GM19395 (cell line): ENCODE measurements around the gene PRKACB.
"Not testable (repeated sequence)": the region's sequence is repeated elsewhere in the genome, so short reads cannot be mapped to it uniquely, and the experiment has no call there.

Experiments used
- ATAC-seq: cut with Tn5 transposase; IDR thresholded peaks from one replicate; pipeline ENCODE4 v1.9.1; 2021; ENCODE audit warnings: mild to moderate bottlenecking, moderate library complexity; ENCODE audit not compliant: unreplicated experiment

PRKACB gene

DNA sequence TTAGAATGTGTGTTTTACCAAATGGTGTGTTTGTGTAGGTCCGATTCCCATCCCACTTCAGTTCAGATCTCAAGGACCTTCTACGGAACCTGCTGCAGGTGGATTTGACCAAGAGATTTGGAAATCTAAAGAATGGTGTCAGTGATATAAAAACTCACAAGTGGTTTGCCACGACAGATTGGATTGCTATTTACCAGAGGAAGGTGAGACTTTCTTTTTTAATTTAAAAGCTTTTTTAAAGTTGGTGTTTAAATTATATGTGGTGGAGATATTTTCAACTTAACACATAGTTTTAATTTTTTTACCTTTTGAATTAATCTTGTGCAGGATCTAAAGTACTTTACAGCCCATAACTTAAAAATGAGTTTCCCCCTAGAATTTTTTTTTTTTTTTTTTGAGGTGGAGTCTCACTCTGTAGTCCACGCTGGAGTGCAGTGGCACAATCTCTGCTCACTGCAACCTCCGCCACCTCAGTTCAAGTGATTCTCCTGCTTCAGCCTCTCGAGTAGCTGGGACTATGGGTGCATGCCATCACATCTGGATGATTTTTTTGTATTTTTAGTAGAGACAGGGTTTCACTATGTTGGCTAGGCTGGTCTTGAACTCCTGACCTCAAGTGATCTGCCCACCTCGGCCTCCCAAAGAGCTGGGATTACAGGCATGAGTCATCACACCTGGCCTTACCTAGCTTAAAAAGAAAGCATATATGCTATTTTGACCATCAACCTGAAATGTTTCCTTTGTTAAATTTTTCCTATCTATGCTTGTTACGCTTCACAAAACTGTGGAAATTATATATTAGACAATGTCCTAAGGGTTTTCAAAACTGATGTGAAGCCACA lies 70.3 kb downstream of the PRKACB start:
- ATAC-seq, result no peak

GRCh38 chr1:84217239-84217638 lies 73.2 kb downstream of the PRKACB start:
- no peak for ATAC-seq

DNA sequence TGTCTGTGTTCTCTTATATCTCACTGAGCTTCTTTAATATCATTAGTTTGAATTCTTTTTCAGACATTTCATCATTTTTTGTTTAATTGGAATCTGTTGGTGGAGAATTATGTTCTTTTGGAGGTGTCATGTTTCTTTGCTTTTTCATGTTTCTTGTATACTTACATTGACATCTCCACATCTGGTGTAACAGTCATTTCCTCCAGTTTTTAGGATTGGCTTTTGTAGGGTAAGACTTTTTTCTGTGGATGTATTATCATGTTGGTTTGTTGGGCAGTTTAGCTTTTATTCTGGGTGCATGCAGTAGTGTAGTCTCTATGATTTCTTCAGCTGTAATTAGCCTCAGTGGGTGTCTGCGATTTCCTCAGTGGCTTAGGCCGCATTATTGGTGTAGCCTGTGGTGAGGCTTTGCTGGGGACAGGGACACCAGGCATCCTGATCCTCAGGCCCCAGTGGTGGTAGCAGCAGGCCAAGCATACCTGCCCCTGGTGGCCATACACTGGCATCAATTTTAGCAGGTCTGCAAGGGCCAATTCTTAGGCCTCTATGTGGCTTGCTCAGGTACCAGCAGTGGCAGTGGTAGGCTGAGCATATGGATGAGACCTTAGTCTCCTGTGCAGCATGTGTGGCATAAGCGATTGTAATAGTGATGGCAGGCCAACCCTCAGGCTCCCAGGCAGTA lies 79.8 kb downstream of the PRKACB start:
- ATAC-seq, result no peak

DNA sequence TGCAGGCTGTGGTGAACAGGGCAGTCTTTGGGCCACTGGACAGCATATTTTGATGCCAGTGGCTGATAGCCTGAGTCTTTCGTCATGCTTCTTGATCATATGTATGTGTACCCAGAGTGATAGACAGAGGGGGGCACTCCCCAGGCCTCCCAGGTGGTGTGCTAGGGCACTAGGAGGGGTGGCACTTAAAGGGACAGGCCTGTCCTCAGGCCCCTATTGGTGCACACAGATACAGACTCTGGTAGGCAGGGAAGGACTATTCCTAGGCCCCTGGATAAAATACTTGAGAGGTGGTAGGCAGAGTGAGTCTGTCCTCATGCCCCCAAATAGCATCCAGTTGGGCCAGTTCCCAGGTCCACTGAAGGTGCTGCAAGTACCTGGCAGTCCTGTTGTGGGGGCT lies 80.8 kb downstream of the PRKACB start:
- ATAC-seq, result no peak

DNA sequence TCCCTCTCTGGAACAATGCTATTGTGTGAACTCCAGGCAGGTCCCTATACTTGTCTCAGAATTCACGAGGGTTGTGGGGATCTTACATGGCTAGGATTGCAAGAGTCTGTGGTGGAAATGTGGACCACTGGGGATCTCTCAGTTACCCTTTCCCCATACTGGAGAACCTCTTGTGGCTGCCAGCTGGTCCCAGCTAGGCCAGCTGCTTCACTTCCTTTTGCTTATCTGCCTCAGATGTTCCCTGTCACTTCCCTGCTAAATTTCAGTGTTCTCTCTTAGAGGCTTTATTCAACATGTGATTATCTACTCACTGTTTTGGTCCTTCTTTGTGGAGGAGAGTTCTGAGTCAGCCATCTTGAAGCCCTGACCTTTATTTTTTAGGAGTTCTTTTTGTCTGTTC lies 81.6 kb downstream of the PRKACB start:
- ATAC-seq, result no peak

DNA sequence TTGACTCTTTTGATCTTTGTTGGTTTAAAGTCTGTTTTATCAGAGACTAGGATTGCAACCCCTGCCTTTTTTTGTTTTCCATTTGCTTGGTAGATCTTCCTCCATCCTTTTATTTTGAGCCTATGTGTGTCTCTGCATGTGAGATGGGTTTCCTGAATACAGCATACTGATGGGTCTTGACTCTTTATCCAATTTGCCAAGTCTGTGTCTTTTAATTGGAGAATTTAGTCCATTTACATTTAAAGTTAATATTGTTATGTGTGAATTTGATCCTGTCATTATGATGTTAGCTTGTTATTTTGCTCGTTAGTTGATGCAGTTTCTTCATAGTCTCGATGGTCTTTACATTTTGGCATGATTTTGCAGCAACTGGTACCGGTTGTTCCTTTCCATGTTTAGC lies 88.6 kb downstream of the PRKACB start:
- not testable (repeated sequence) for ATAC-seq

GRCh38 chr1:84236256-84236655 lies 92.2 kb downstream of the PRKACB start:
- no peak for ATAC-seq

GRCh38 chr1:84242641-84243040 lies 98.6 kb downstream of the PRKACB start:
- no peak for ATAC-seq

DNA sequence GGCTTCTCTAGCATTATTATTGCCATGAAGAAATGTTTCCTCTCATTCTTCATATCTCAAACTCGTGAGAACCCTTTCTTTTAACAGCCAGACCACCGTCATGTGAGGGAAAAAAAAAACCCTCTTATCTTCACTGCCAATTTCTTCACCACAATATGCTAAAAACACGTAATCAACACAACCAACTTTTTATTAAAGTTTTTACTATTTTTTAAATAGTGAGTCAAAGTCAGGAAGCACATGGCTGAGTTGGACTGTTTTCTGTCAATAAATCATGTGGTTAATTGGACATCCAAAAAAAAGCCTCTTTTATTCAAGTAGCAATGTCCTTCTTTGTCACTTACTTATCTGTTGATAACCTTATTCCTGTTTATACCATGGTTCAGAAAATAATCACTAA lies 101.5 kb downstream of the PRKACB start:
- no peak for ATAC-seq

- no peak for ATAC-seq
Observed at GRCh38 chr1:84246213-84246612, 102.1 kb downstream of the PRKACB start.

GRCh38 chr1:84247425-84248220 lies 103.6 kb downstream of the PRKACB start:
- no peak for ATAC-seq

DNA sequence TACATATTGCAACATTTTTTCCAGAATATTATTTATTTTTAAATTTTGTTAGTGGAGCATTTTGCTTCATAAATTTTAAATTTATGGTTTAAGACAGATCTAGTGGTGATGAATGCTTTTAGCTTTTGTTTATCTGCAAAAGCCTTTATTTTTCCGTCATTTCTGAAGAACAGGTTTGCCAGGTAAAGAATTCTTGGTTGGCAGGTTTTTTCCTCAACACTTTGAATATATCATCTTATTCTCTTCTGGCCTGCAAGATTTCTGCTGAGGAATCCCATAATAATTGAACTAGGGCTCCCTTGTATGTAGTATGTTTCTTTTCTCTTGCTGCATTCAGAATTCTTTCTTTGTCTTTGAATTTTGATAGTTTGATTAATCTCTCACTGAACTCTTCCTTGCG lies 106.6 kb downstream of the PRKACB start:
- no peak for ATAC-seq

- no peak for ATAC-seq
Observed at GRCh38 chr1:84253036-84253435, 109.0 kb downstream of the PRKACB start.

- no peak for ATAC-seq
Observed at GRCh38 chr1:84253891-84254290, 109.8 kb downstream of the PRKACB start.

DNA sequence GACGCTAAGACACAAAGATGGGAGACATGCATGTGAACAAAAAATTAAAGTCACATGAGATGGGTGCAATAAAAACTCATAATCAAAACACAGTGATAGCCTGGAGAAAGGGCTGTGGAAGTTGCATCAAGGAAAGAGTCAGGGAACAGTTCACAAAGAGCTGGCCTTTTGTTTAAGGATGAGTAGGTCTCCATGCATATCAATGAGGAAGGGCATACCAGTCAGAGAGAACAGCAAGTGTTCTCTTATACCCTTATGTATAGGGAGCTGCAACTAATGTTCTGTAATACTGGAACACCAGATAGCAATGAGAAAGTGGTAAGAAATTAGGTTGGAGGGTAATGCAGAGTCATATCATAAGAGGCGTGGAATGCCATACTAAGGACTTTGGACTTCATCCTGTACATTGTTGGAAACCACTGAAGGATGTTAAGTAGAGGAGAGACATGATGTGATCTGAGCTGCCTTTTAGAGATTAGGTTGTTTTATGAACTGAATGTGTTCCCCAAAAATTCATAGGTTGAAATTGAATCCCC lies 110.7 kb downstream of the PRKACB start:
- ATAC-seq, result no peak

DNA sequence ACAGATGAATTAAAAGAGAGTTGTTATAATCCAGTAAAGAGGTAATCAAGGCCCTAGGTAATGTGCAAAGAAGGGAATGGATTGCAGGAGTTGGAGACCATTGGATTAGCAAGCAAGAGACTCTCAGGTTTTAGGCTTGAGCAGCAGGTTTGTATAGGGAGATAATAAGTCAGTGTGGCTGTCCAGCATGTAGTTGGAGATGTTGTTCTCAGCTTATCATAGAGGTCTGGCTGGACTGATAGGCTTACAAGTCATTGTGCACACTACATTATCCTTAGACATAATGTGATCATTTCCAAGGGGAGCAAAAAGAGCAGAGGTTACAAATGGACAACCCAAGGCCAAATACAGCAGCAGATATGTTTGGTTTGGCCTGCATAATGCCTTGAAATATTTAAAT lies 111.5 kb downstream of the PRKACB start:
- ATAC-seq, result no peak

DNA sequence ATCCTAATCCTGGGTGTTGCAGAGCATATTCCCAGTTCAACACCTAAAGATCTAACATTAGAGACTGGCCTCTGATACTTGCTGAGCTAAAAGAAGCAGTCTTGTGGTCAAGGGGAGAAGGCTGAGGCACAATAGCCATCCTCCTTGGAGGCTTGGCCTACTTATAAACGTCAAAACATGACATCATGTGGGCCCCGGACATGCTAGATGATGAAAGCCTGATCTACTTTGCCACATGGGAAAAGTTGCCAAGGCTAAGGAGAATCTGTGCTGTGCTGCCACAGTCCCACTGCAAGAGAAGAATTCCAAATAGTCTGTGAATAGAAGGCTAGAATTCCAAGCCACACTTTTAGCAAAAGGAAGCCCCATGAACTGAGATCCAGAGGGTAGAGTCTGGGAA lies 113.5 kb downstream of the PRKACB start:
- no peak for ATAC-seq

DNA sequence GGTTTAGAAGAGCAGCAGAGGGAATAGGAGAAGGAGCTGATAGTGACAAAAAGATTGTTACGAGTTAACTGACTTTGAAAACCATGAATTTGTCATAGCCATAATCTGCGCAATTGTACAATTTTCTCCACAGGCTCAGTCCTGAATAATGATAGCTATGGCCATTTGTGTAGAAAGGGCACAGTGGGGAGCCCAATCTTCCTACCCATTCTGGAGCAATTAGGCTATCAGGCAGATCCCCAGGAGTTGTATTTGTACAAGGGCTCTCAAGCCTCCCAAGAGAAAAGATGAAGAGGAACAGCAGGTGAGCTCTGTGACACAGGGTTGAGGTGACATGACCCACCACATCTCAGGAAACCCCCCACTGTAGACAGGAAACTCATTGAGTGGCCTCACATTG lies 115.3 kb downstream of the PRKACB start:
- ATAC-seq, result no peak

- ATAC-seq, result no peak
Observed at GRCh38 chr1:84259989-84260388, 115.9 kb downstream of the PRKACB start.

GRCh38 chr1:84260852-84261518 lies 116.9 kb downstream of the PRKACB start:
- ATAC-seq, result no peak

GRCh38 chr1:84264961-84265360 lies 120.9 kb downstream of the PRKACB start:
- ATAC-seq, result no peak
